ENCODE measurements around the gene DPM1.

DPM1 gene

GRCh38 chr20:50996901-50997865 is 38.9 kb upstream of the DPM1 start:
- no peak overlapping the region for H3K9ac ChIP-seq
- H3K4me1 ChIP-seq (ENCODE audit: low read depth, poor library complexity, severe bottlenecking), result no peaks in the 10 kb centered on the region
- no peak overlapping the region for H3K4me3 ChIP-seq (IDR thresholded peaks at IDR 0.05; ENCODE audit: insufficient read depth, low read depth, low read length)
- no peaks in the 10 kb centered on the region for H3K79me2 ChIP-seq (ENCODE audit: insufficient read depth, low read depth)
- H3K36me3 ChIP-seq (ENCODE audit: insufficient read depth), result no peaks in the 10 kb centered on the region
- H3K27me3 ChIP-seq (ENCODE audit: insufficient read depth, low read depth), result no peaks in the 10 kb centered on the region
- no peak overlapping the region for H3K4me2 ChIP-seq
- H2AFZ ChIP-seq (ENCODE audit: low read depth), result no peak overlapping the region
- TF ChIP-seq CTCF (conservative IDR thresholded peaks at IDR 0.05; ENCODE audit: low read depth, low read length), result no peak
- H3K27ac ChIP-seq, result no peak overlapping the region
- no peaks in the 10 kb centered on the region for H4K20me1 ChIP-seq (ENCODE audit: insufficient read depth)

- H3K36me3 ChIP-seq (ENCODE audit: insufficient read depth), result no peaks in the 10 kb centered on the region
- H4K20me1 ChIP-seq (ENCODE audit: insufficient read depth), result no peaks in the 10 kb centered on the region
- no peak for TF ChIP-seq CTCF (conservative IDR thresholded peaks at IDR 0.05; ENCODE audit: low read depth, low read length)
- H3K4me2 ChIP-seq, result no peak overlapping the region
- no peaks in the 10 kb centered on the region for H3K27me3 ChIP-seq (ENCODE audit: insufficient read depth, low read depth)
- H3K27ac ChIP-seq, result no peak overlapping the region
- no peak overlapping the region for H3K9ac ChIP-seq
- H2AFZ ChIP-seq (ENCODE audit: low read depth), result no peak overlapping the region
- no peak overlapping the region for H3K4me3 ChIP-seq (IDR thresholded peaks at IDR 0.05; ENCODE audit: insufficient read depth, low read depth, low read length)
- H3K4me1 ChIP-seq (ENCODE audit: low read depth, poor library complexity, severe bottlenecking), result no peaks in the 10 kb centered on the region
- no peaks in the 10 kb centered on the region for H3K79me2 ChIP-seq (ENCODE audit: insufficient read depth, low read depth)
Observed at GRCh38 chr20:50995506-50995905, 37.2 kb upstream of the DPM1 start.

GRCh38 chr20:50993876-50994275 is 35.5 kb upstream of the DPM1 start:
- Histone ChIP-seq H3K36me3 (ENCODE audit: insufficient read depth) (no peaks in the 10 kb centered on the region), H4K20me1 (ENCODE audit: insufficient read depth) (no peaks in the 10 kb centered on the region), H3K27me3 (ENCODE audit: insufficient read depth, low read depth) (no peaks in the 10 kb centered on the region), H3K9ac (no peak overlapping the region), H3K4me2 (no peak overlapping the region), H3K79me2 (ENCODE audit: insufficient read depth, low read depth) (no peaks in the 10 kb centered on the region), H3K4me1 (ENCODE audit: low read depth, poor library complexity, severe bottlenecking) (no peaks in the 10 kb centered on the region), H2AFZ (ENCODE audit: low read depth) (no peak overlapping the region), H3K4me3 (IDR thresholded peaks at IDR 0.05; ENCODE audit: insufficient read depth, low read depth, low read length) (no peak overlapping the region), H3K27ac (no peak overlapping the region)
- TF ChIP-seq CTCF (conservative IDR thresholded peaks at IDR 0.05; ENCODE audit: low read depth, low read length), result no peak

GRCh38 chr20:50992733-50993457 is 34.6 kb upstream of the DPM1 start:
- H3K4me2 ChIP-seq, result no peak overlapping the region
- H3K4me3 ChIP-seq (IDR thresholded peaks at IDR 0.05; ENCODE audit: insufficient read depth, low read depth, low read length), result no peak overlapping the region
- no peaks in the 10 kb centered on the region for H4K20me1 ChIP-seq (ENCODE audit: insufficient read depth)
- no peak overlapping the region for H3K27ac ChIP-seq
- H3K79me2 ChIP-seq (ENCODE audit: insufficient read depth, low read depth), result no peaks in the 10 kb centered on the region
- no peak overlapping the region for H2AFZ ChIP-seq (ENCODE audit: low read depth)
- no peaks in the 10 kb centered on the region for H3K27me3 ChIP-seq (ENCODE audit: insufficient read depth, low read depth)
- TF ChIP-seq CTCF (conservative IDR thresholded peaks at IDR 0.05; ENCODE audit: low read depth, low read length), result peak; percentile 88
- no peaks in the 10 kb centered on the region for H3K4me1 ChIP-seq (ENCODE audit: low read depth, poor library complexity, severe bottlenecking)
- H3K9ac ChIP-seq, result no peak overlapping the region
- H3K36me3 ChIP-seq (ENCODE audit: insufficient read depth), result no peaks in the 10 kb centered on the region

Measured in KMS-11 (cell line).